Loucy (cell line): Measurements from ENCODE around the gene ILF2.

ENCODE experiments used
- EZH2phosphoT487 ChIP-seq: fragments of 200-600 bp; IDR thresholded peaks from 2 replicates; pipeline ENCODE4 v1.6.1; 2018; ENCODE audit warnings: antibody characterized with exemption, mild to moderate bottlenecking, moderate library complexity, borderline replicate concordance
- TF ChIP-seq, protein P1 (sequence below): fragments of 200-600 bp; sonication (generic); conservative IDR thresholded peaks from 2 replicates; pipeline ENCODE4 v1.5.1; 2014; ENCODE audit warnings: mild to moderate bottlenecking, antibody characterized with exemption, low read length

DNA sequence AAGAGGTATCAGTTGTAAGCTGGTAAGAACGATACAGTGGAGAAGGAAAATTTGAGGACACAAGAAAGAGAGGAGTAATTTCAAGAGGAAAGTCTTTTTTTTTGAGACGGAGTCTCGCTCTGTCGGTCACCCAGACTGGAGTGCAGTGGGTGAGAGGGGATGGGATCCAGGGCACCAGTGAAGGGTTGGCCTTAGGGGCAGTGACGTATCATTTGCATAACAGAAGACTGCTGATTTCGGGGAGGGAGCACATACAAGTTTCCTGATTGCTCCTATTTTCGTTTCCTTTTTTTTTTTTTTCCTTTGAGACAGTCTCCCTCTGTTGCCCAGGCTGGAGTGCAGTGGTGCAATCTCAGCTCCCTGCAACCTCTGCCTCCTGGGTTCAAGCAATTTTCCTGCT, 47.7 kb downstream of the ILF2 start:
- TF ChIP-seq, protein P1, sequence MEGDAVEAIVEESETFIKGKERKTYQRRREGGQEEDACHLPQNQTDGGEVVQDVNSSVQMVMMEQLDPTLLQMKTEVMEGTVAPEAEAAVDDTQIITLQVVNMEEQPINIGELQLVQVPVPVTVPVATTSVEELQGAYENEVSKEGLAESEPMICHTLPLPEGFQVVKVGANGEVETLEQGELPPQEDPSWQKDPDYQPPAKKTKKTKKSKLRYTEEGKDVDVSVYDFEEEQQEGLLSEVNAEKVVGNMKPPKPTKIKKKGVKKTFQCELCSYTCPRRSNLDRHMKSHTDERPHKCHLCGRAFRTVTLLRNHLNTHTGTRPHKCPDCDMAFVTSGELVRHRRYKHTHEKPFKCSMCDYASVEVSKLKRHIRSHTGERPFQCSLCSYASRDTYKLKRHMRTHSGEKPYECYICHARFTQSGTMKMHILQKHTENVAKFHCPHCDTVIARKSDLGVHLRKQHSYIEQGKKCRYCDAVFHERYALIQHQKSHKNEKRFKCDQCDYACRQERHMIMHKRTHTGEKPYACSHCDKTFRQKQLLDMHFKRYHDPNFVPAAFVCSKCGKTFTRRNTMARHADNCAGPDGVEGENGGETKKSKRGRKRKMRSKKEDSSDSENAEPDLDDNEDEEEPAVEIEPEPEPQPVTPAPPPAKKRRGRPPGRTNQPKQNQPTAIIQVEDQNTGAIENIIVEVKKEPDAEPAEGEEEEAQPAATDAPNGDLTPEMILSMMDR: no peak
- no peak for TF ChIP-seq EZH2phosphoT487
